Stimulated activated CD8-positive, alpha-beta memory T cell treated with anti-CD3 and anti-CD28 coated beads, Interleukin-7, amount 100 ng/mL, for 48 hours (primary cell): ENCODE results near the gene CARD11.
"Not testable (repeated sequence)": the region's sequence is repeated elsewhere in the genome, so short reads cannot be mapped to it uniquely, and the experiment has no call there.

Source experiments
- DNase-seq, 2 donors: peaks; one replicate each; pipeline ENCODE4 v3.0.0-alpha.2; 2020; ENCODE audit warnings: low read depth in 1 of 2; ENCODE audit errors: extremely low read depth in 1 of 2

CARD11 gene

DNA sequence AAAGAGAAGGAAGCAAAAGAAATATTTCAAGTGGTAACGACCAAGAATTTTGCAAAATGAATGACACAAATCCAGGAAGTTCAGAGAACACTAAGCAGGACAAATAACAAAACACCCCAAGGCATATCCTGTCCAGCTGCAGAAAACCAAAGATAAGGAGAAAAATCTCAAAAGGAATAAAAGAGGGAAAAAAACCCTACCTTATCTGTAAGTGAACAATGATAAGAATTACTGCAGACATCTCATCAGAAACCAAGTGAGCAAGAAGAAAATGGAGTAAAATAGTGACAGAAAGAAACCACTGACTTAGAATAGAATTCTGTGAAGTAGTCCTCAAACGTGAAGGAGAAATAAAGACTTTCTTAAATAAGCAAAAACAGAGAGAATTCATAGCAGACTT, 21.8 kb downstream of the CARD11 start:
- no peak for DNase-seq

DNA sequence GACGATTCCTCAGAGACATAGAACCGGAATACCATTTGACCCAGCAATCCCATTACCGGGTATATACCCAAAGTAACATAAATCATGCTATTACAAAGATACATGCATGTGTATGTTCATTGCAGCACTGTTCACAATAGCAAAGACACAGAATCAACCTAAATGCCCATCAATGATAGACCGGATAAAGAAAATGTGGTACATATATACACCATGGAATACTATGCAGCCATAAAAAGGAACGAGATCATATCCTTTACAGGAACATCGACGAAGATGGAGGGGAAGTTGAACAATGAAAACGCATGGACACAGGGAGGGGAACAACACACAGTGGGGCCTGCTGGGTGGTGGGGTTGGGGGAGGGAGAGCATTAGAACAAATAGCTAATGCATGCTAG, 22.4 kb downstream of the CARD11 start:
- not testable (repeated sequence) for DNase-seq

GRCh38 chr7:3020416-3020815, 23.3 kb downstream of the CARD11 start:
- no peak for DNase-seq

- no peak for DNase-seq
Measured at GRCh38 chr7:3019801-3020200, 23.9 kb downstream of the CARD11 start.

DNA sequence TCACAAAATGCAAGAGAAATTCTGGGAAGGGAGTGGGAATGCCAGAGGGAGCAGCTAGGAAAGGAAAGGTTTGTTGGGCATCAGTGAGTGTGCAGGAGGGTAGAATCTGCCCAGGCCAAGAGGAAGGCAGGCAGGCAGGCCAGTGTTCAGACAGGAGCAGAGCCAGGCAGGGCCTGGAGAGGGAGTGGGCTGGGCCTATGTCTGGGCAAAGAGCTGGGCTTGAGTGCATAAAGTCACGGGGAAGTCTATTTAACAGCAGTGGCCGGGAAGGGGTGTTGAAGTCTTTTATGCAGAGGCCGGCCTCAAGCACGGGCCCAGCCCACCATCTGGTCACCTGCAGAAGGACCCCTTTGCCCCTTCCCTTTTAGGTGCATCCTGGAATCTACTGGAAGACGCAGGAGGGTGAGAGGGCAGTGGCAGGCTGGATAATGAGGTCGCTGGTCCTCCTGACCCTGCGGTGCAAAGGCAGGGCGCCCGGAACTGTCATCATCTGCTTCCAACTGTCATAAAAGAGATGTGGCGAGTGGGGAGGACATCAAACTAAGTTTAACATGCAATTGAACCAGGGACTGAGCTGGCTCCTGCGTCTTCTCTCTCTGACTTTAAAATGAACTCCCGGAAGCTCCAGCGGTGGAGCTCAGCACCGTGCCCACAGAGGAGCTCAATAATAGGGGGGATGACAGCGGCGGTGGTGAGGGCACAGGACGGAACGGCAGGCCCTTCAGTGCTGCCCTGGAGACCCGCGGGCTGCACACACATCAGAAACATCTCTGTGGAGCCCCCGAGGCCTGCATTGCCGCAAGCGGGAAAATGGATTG, 29.5 kb downstream of the CARD11 start:
- no peak for DNase-seq

DNA sequence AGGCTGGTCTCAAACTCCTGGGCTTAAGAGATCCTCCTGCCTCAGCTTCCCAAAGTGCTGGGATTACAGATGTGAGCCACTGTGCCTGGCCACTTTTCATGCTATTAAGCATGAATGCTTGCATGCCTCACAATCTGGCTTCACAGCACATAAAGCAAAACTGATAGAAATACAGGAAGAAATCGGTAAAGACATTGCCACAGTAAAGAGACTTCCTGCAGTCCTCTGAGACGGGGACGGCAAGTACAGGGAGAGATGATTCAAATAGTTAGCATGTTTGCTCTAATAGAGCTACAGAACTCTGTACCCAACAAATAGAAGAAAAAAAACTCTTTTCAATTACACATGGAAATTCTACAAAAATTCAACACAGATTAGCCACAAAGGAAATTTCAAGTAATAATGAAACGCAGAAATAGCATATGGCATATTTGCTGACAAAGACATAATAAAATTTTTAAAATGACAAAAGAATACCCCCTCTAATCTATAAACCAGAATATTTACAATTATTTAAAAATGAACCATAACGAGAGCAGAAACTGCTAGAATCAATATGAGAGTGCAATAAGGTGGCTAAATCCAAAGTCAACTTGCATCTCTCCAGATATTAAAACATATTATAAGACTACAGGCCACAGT, 32.3 kb downstream of the CARD11 start:
- DNase-seq = no peak

DNA sequence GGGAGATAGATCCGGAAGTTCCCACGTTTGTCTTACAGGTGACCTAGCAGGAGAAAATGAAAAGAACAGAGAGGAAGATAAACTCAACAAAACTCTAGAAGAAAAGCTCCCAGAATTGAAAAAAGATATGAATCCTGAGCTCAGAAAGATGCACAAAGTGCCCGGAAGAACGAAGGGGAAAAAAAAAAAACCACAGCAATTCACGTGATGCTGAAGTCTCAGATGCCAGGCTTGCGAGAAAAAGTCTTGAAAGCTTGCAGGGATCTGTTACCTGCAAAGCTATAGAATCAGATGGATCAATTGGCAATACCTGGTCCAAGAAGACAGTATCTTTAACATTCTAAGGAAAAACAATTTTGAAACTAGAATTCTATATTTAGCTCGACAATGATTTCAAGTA, 33.5 kb downstream of the CARD11 start:
- no peak for DNase-seq

DNA sequence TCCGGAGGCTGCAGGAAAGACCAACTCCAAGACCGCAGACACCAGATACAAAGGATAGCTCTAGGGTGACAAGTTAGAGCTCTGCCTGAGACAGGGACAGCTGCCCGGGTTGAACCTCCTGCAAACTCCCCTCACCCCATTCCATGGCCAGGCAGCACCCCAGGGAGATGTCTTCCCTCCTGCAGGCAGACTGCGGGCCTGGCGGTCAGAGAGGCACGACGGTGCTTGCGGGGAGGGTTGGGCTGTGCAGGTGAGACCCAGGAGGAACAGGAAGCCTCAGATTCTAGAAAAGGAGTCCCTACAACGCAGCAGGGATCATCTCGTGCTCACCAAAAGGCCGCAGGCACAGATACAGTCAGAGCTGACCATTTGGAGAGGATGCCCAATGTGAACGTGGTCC, 34.6 kb downstream of the CARD11 start:
- no peak for DNase-seq

GRCh38 chr7:3008386-3008785, 35.3 kb downstream of the CARD11 start:
- no peak for DNase-seq

DNA sequence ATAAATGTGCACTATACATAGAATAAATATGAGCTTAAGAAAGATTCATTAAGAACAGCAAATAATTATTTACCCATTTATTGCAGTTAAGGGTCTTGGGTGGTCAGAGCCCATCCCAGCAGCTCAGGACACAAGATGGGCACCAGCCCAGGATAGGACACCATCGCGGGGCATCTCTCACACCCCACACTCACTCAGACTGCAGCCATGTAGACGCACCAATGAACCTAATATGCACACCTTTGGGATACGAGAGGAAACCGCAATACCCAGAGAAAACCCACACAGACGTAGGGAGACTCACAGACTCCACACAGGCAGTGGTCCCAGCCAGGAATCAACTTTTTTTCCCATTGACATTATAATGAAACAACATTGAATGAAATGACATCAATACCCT, 36.0 kb downstream of the CARD11 start:
- no peak for DNase-seq

DNA sequence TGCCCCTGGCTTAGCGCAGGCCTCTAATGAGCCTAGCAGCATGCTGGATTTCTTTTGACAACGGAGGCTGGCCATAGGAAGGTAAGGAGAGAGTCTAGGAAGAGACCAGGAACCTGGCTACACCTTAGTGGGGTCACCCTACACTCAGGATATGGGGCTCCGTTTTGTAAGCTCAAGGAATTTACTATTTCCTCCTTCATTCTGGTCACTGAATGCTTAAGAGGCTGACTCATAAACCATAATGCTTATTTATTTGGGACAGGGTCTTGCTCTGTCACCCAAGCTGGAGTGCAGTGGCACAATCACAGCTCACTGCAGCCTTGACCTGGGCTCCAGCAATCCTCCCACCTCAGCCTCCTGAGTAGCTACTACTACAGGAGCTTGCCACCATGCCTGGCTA, 38.4 kb downstream of the CARD11 start:
- no peak for DNase-seq

GRCh38 chr7:3003936-3004335, 39.7 kb downstream of the CARD11 start:
- DNase-seq = no peak

- no peak for DNase-seq
Measured at GRCh38 chr7:3002631-3003030, 41.0 kb downstream of the CARD11 start.

DNA sequence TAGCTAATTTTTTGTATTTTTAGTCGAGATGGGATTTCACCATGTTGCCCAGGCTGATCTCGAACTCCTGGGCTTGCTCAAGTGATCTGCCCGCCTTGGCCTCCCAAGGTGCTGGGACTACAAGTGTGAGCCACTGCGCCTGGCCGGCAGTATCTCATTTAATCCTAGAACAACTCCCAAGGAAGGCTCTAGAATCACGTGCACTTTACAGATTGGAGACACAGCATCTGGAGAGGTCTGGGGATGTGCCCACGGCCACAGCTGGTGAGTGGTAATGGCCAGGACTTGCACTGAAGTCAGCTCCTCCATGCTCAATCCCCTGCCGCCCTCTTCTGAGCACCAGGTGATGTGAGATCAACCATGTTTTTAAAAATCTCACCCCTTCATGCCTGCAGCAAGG, 43.1 kb downstream of the CARD11 start:
- DNase-seq = no peak

GRCh38 chr7:2999078-2999500, 44.6 kb downstream of the CARD11 start:
- no peak for DNase-seq

DNA sequence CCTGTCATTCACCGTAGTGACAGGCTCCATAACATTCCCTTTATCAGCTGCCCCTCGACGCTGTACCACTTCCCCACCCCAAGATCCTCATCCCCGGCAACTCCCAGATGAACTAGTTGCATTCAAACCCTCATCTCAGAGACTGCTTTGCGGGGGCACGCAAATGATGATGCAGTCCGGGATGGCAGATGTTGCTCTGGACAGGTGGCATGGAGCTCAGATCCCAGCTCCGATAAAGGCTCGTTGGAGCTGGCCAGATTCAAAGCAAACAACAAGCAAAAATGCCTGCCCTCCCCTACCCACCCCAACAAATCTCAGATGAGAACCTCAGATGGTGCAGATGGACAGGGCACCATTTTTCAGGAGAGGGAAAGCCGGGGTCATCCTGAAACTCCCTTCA, 46.7 kb downstream of the CARD11 start:
- DNase-seq = no peak

GRCh38 chr7:2996141-2996540, 47.5 kb downstream of the CARD11 start:
- DNase-seq = no peak

- DNase-seq = no peak
Measured at GRCh38 chr7:2993868-2994267, 49.8 kb downstream of the CARD11 start.

GRCh38 chr7:2993396-2993795, 50.3 kb downstream of the CARD11 start:
- DNase-seq = no peak

DNA sequence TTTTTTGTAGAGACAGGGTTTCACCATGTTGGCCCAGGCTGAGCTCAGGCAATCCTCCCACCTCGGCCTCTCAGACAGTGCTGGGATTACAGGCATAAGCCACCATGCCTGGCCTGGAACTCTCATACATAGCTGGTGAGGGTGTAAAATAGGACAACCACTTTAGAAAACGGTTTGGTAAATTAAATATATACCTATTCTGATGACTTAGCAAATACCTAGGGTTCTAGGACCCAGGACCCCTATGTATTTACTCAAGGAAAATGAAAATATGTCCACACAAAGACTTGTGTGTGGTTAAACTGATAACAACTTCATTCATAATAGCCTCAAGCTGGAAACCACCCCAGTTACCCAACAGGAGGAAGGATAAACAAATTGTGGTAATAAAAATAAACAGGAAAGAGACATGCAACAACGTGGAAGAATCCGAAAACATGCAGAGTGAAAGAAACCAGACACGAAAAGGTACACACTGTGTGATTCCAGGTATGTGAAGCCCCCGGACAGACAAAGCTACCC, 52.7 kb downstream of the CARD11 start:
- DNase-seq = no peak

DNA sequence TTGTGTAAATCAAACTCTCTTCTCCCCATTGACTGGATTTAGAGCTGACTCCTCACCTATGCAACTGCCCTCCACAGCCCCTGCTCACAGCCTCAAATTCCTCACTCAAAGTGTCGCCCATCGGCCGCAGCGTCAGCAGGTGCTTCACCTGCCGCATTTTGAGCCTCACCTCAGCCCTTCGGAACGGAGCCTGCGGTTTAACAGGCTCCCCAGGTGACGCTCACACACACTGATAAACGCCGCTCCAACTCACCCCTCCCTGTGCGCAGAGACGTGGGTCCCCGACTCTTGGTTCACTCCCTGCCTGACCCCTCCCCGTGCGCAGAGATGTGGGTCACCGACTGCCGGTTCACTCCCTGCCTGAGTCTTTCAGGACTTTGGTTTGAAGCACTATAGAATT, 57.1 kb downstream of the CARD11 start:
- no peak for DNase-seq

DNA sequence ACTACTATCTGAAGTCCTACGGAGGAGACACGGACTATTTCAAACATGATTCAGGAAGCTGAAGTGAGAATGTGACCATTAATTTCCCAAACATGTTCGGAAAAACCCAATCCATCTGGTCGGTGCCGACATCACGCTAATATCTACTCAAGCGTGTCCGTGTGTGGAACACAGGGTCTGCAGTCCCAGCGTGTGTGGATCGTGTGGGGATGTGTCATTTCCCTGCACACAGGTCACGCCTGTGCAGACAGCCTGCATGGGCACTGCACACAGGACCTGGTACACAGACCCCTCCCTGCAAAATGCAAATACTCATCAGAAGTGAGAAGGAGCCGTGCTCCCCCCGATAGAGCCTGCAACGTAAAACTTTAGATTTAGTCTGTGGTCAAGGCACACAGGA, 57.8 kb downstream of the CARD11 start:
- DNase-seq = no peak
